Astrocyte (in vitro differentiated cells and primary cell): ENCODE results near the gene PKM. TPM values are rescaled to one million over a fixed set of nuclear protein-coding genes. Genes with fewer than 3 reads are reported as not detected.
"Not testable (repeated sequence)": the region's sequence is repeated elsewhere in the genome, so short reads cannot be mapped to it uniquely, and the experiment has no call there.

ENCODE experiments used
- DNase-seq: peaks from one replicate; pipeline ENCODE4 v3.0.0-alpha.2; 2010; ENCODE audit warnings: low read depth
- FAIRE-seq: peaks from 2 replicates; lab custom pipeline; 2011; peaks lifted over from hg19 to GRCh38; lab: Jason Lieb, UNC
- H2AFZ ChIP-seq: 2 replicates; pipeline ENCODE4 v1.6.0; 2012; ENCODE audit warnings: low read depth, low read length, inconsistent platforms
- H3K27ac ChIP-seq: 2 replicates; pipeline ENCODE4 v1.5.1; 2011; ENCODE audit warnings: low read depth, low read length, inconsistent platforms
- H3K27me3 ChIP-seq: 2 replicates; pipeline ENCODE4 v1.6.0; 2011; ENCODE audit warnings: low read length, inconsistent platforms; ENCODE audit not compliant: insufficient read depth
- H3K36me3 ChIP-seq: 2 replicates; pipeline ENCODE4 v1.5.1; 2011; ENCODE audit warnings: low read length, inconsistent platforms; ENCODE audit not compliant: insufficient read depth
- H3K4me1 ChIP-seq: 2 replicates; pipeline ENCODE4 v1.5.1; 2011; ENCODE audit warnings: low read length, inconsistent platforms; ENCODE audit not compliant: insufficient read depth
- H3K4me2 ChIP-seq: 2 replicates; pipeline ENCODE4 v1.6.0; 2012; ENCODE audit warnings: low read length, inconsistent platforms
- H3K4me3 ChIP-seq: 2 replicates; pipeline ENCODE4 v1.5.1; 2011; ENCODE audit warnings: low read depth, mild to moderate bottlenecking, low read length, inconsistent platforms; ENCODE audit not compliant: insufficient read depth
- H3K79me2 ChIP-seq: 2 replicates; pipeline ENCODE4 v1.6.0; 2012; ENCODE audit warnings: mild to moderate bottlenecking, low read length, inconsistent platforms; ENCODE audit not compliant: insufficient read depth
- H3K9ac ChIP-seq: 2 replicates; pipeline ENCODE4 v1.6.0; 2012; ENCODE audit warnings: mild to moderate bottlenecking, low read length, inconsistent platforms
- H3K9me3 ChIP-seq: 2 replicates; pipeline ENCODE4 v1.5.1; 2012; ENCODE audit warnings: low read depth, mild to moderate bottlenecking, low read length, inconsistent platforms; ENCODE audit not compliant: insufficient read depth
- H4K20me1 ChIP-seq: 2 replicates; pipeline ENCODE4 v1.6.0; 2012; ENCODE audit warnings: low read length, inconsistent platforms; ENCODE audit not compliant: insufficient read depth
- H3K27ac Mint-ChIP-seq: one replicate; pipeline ENCODE4 v1.8.0; 2021; ENCODE audit warnings: mild to moderate bottlenecking, mixed read lengths; ENCODE audit not compliant: unreplicated experiment
- H3K27me3 Mint-ChIP-seq: one replicate; pipeline ENCODE4 v1.8.0; 2021; ENCODE audit warnings: low read depth, mixed read lengths; ENCODE audit not compliant: unreplicated experiment
- H3K36me3 Mint-ChIP-seq: one replicate; pipeline ENCODE4 v1.8.0; 2021; ENCODE audit warnings: low read depth, mixed read lengths; ENCODE audit not compliant: unreplicated experiment
- H3K4me1 Mint-ChIP-seq: one replicate; pipeline ENCODE4 v1.8.0; 2021; ENCODE audit warnings: low read depth, mixed read lengths; ENCODE audit not compliant: unreplicated experiment
- H3K4me3 Mint-ChIP-seq: one replicate; pipeline ENCODE4 v1.8.0; 2021; ENCODE audit warnings: mild to moderate bottlenecking, moderate library complexity, mixed read lengths; ENCODE audit not compliant: unreplicated experiment
- H3K9me3 Mint-ChIP-seq: one replicate; pipeline ENCODE4 v1.8.0; 2021; ENCODE audit warnings: mild to moderate bottlenecking, mixed read lengths; ENCODE audit not compliant: unreplicated experiment
- CTCF ChIP-seq: IDR thresholded peaks from 2 replicates; pipeline ENCODE4 v1.5.1; 2011; ENCODE audit warnings: low read depth, mild to moderate bottlenecking, inconsistent platforms, low read length, moderate library complexity; ENCODE audit not compliant: insufficient read depth
- EZH2 ChIP-seq: IDR thresholded peaks from 2 replicates; pipeline ENCODE4 v1.6.1; 2012; ENCODE audit warnings: mild to moderate bottlenecking, low read length, inconsistent platforms; ENCODE audit not compliant: insufficient read depth
- total RNA-seq: library from RNA; stranded (reverse); gene quantifications from 2 replicates; pipeline ENCODE4 v1.2.1, GENCODE V29; 2021

PKM gene
- total RNA-seq, 1 donor from 2014 or later = 2,288 TPM

GRCh38 chr15:72278737-72279136 is 47.7 kb upstream of the PKM start:
- Histone ChIP-seq H4K20me1 (no peaks in the 10 kb centered on the region), H3K4me3 (no peak overlapping the region), H2AFZ (no peak overlapping the region), H3K4me1 (no peaks in the 10 kb centered on the region), H3K9me3 (no peaks in the 10 kb centered on the region), H3K79me2 (no peaks in the 10 kb centered on the region), H3K27ac (no peak overlapping the region), H3K9ac (no peak overlapping the region), H3K36me3 (no peaks in the 10 kb centered on the region), H3K27me3 (peaks cover 3% of the 10 kb centered on the region), H3K4me2 (no peak overlapping the region)
- Mint-ChIP-seq H3K36me3 (no peaks in the 10 kb centered on the region), H3K27me3 (peaks cover 31% of the 10 kb centered on the region), H3K27ac (no peak overlapping the region), H3K4me3 (no peak overlapping the region), H3K4me1 (no peaks in the 10 kb centered on the region), H3K9me3 (no peaks in the 10 kb centered on the region)
- TF ChIP-seq CTCF (no peak), EZH2 (no peak)
- no peak for DNase-seq
- no peak for FAIRE-seq

GRCh38 chr15:72276326-72276700 is 45.3 kb upstream of the PKM start:
- H3K36me3 Mint-ChIP-seq = no peaks in the 10 kb centered on the region
- Histone ChIP-seq H3K79me2 (peaks cover 13% of the 10 kb centered on the region), H3K4me1 (peaks cover 10% of the 10 kb centered on the region), H3K27me3 (peaks cover 3% of the 10 kb centered on the region), H3K36me3 (no peaks in the 10 kb centered on the region), H3K27ac (no peak overlapping the region), H3K4me3 (no peak overlapping the region), H2AFZ (no peak overlapping the region), H3K9ac (no peak overlapping the region), H3K9me3 (no peaks in the 10 kb centered on the region), H4K20me1 (no peaks in the 10 kb centered on the region), H3K4me2 (no peak overlapping the region)
- no peak for FAIRE-seq
- no peak overlapping the region for H3K27ac Mint-ChIP-seq
- TF ChIP-seq EZH2 (no peak), CTCF (no peak)
- no peak for DNase-seq
- no peak overlapping the region for H3K4me3 Mint-ChIP-seq
- H3K27me3 Mint-ChIP-seq = peaks cover 31% of the 10 kb centered on the region
- peaks cover under 1% of the 10 kb centered on the region for H3K4me1 Mint-ChIP-seq
- H3K9me3 Mint-ChIP-seq = no peaks in the 10 kb centered on the region

GRCh38 chr15:72275635-72276325 is 44.8 kb upstream of the PKM start:
- not testable (repeated sequence) for H3K4me3 Mint-ChIP-seq, H3K27ac ChIP-seq, H3K36me3 ChIP-seq, H3K4me1 Mint-ChIP-seq, H3K4me2 ChIP-seq, H3K4me3 ChIP-seq, DNase-seq, H3K27ac Mint-ChIP-seq, H4K20me1 ChIP-seq, H3K36me3 Mint-ChIP-seq, H3K27me3 ChIP-seq, H2AFZ ChIP-seq, H3K9me3 ChIP-seq, H3K9ac ChIP-seq, FAIRE-seq, H3K9me3 Mint-ChIP-seq
- Histone ChIP-seq H3K79me2 (peaks cover 19% of the 10 kb centered on the region), H3K4me1 (peaks cover 11% of the 10 kb centered on the region)
- H3K27me3 Mint-ChIP-seq = peaks cover 29% of the 10 kb centered on the region
